Calu3 (cell line): ENCODE data around the gene APRT. TPM values are rescaled to one million over a fixed set of nuclear protein-coding genes. Genes with fewer than 3 reads are reported as not detected.

Experiments used
- BruUV-seq: library from RNA; stranded (reverse); fragments of 400-500 nt; replicated peaks from 2 replicates; lab custom pipeline; 2021; lab: Mats Ljungman, UMichigan
- CTCF ChIA-PET: fragments of 300-600 bp; sonication (Branson Sonifier 250); formaldehyde crosslinking; loops from one replicate; lab custom pipeline; 2022; ENCODE audit warnings: antibody characterized with exemption; lab: Charles Lee
- DNase-seq: peaks from one replicate; pipeline ENCODE4 v3.0.0; 2022
- H3K27ac Mint-ChIP-seq: one replicate; pipeline ENCODE4 v1.8.0; 2022; ENCODE audit warnings: mixed read lengths; ENCODE audit not compliant: unreplicated experiment
- H3K27me3 Mint-ChIP-seq: one replicate; pipeline ENCODE4 v1.8.0; 2022; ENCODE audit warnings: mixed read lengths; ENCODE audit not compliant: unreplicated experiment
- H3K36me3 Mint-ChIP-seq: one replicate; pipeline ENCODE4 v1.8.0; 2022; ENCODE audit warnings: mild to moderate bottlenecking, moderate library complexity, mixed read lengths; ENCODE audit not compliant: insufficient read depth, unreplicated experiment
- H3K4me1 Mint-ChIP-seq: one replicate; pipeline ENCODE4 v1.8.0; 2022; ENCODE audit warnings: mild to moderate bottlenecking, low read depth, mixed read lengths; ENCODE audit not compliant: unreplicated experiment
- H3K4me3 Mint-ChIP-seq: one replicate; pipeline ENCODE4 v1.8.0; 2022; ENCODE audit warnings: mild to moderate bottlenecking, low read depth, moderate library complexity, mixed read lengths; ENCODE audit not compliant: unreplicated experiment
- H3K9me3 Mint-ChIP-seq: one replicate; pipeline ENCODE4 v1.8.0; 2022; ENCODE audit warnings: low read depth, mixed read lengths; ENCODE audit not compliant: unreplicated experiment
- CTCF ChIP-seq: fragments of 200-600 bp; IDR thresholded peaks from one replicate; pipeline ENCODE4 v1.8.0; 2022; ENCODE audit warnings: antibody characterized with exemption; ENCODE audit not compliant: unreplicated experiment
- intact Hi-C: fragments of 100-400 bp; cut with micrococcal nuclease; formaldehyde crosslinking; loops from one replicate; pipeline ENCODE4 v1.10.0; 2022; ENCODE audit not compliant: unreplicated experiment
- total RNA-seq: library from RNA; stranded (reverse); gene quantifications from 2 replicates; pipeline ENCODE4 v1.2.3, GENCODE V29; 2022

The APRT gene
- total RNA-seq, 1 experiment from 2014 or later: 203 TPM

GRCh38 chr16:88855176-88855575, 43.4 kb upstream of the APRT start:
- Mint-ChIP-seq H3K27me3 (no peaks in the 10 kb centered on the region), H3K4me1 (peaks cover 17% of the 10 kb centered on the region), H3K4me3 (peak overlapping the region; percentile 89), H3K27ac (peak overlapping the region; percentile 16), H3K9me3 (no peaks in the 10 kb centered on the region), H3K36me3 (peaks cover 23% of the 10 kb centered on the region)
- DNase-seq: no peak
- intact Hi-C loops: no loop called here
- BruUV-seq: no TSS peak
- no peak for TF ChIP-seq CTCF
- CTCF ChIA-PET: interaction anchor here (0.6 kb wide), 1 partner anchor 131 kb away, joined by 3 read pairs; no protein-coding TSS in a partner anchor

- peaks cover 23% of the 10 kb centered on the region for H3K36me3 Mint-ChIP-seq
- H3K4me3 Mint-ChIP-seq: peak overlapping the region; percentile 89
- DNase-seq: no peak
- intact Hi-C loops: no loop called here
- no peaks in the 10 kb centered on the region for H3K27me3 Mint-ChIP-seq
- CTCF ChIA-PET: interaction anchor here (0.6 kb wide), 1 partner anchor 132 kb away, joined by 3 read pairs; no protein-coding TSS in a partner anchor
- peaks cover 17% of the 10 kb centered on the region for H3K4me1 Mint-ChIP-seq
- no TSS peak for BruUV-seq
- H3K27ac Mint-ChIP-seq: no peak overlapping the region
- TF ChIP-seq CTCF: no peak
- no peaks in the 10 kb centered on the region for H3K9me3 Mint-ChIP-seq
Measured at GRCh38 chr16:88854306-88855111, 42.8 kb upstream of the APRT start.

- CTCF ChIA-PET: interaction anchor here (1.3 kb wide), 1 partner anchor 199 kb away, joined by 3 read pairs; no protein-coding TSS in a partner anchor
- no TSS peak for BruUV-seq
- H3K9me3 Mint-ChIP-seq: no peaks in the 10 kb centered on the region
- no peak for DNase-seq
- no peak overlapping the region for H3K27ac Mint-ChIP-seq
- H3K36me3 Mint-ChIP-seq: peaks cover 23% of the 10 kb centered on the region
- TF ChIP-seq CTCF: no peak
- intact Hi-C loops: no loop called here
- H3K27me3 Mint-ChIP-seq: no peaks in the 10 kb centered on the region
- peaks cover 17% of the 10 kb centered on the region for H3K4me1 Mint-ChIP-seq
- H3K4me3 Mint-ChIP-seq: no peak overlapping the region
Measured at GRCh38 chr16:88853325-88853941, 41.7 kb upstream of the APRT start.

GRCh38 chr16:88851616-88852015, 39.9 kb upstream of the APRT start:
- Mint-ChIP-seq H3K9me3 (no peaks in the 10 kb centered on the region), H3K36me3 (peaks cover 15% of the 10 kb centered on the region), H3K27me3 (no peaks in the 10 kb centered on the region), H3K4me1 (peaks cover 9% of the 10 kb centered on the region), H3K4me3 (no peak overlapping the region), H3K27ac (no peak overlapping the region)
- no TSS peak for BruUV-seq
- CTCF ChIA-PET: no interaction called here
- intact Hi-C loops: no loop called here
- TF ChIP-seq CTCF: no peak
- DNase-seq: no peak
